ENCODE data around the gene MANEAL. TPM values are rescaled to one million over a fixed set of nuclear protein-coding genes. Genes with fewer than 3 reads are reported as not detected.

MANEAL gene
- total RNA-seq, 1 donor from 2014 or later = 0.24 TPM

DNA sequence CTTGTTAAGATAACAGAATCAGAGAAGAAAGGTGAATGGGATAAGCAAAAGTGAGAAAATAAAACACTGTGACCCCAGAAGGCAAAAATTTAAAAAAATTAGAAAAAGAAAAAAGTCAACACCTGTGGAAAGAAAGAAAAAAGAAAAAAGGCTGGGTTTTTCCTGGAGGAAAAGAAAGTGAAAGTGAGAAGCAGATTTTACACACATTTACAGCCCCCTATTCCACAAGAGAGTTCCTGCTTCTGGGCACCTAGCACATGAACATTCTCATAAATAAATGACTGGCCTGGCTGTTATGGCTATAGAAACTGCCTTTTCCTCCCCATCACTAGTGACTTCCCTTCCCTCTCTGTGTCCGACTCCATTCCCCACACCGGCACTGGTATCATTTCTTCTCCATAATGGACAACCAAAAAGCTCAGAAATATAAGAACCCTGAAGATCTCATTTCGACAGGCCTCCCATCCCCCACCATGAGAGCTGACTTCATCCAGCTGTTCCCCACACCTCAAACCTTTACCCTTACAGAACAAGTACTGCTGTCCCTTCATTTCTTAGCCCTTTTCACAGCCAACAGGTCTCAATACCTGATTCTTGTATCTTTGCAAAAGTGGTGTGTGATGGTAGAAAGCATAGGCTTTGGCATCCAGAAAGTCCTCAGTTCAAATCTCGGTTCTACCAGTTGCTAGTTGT is 53.1 kb downstream of the MANEAL start:
- Histone ChIP-seq H3K79me2 (ENCODE audit: low read depth) (peaks cover 62% of the 10 kb centered on the region), H3K9me3 (ENCODE audit: low read depth) (no peaks in the 10 kb centered on the region), H3K27ac (no peak overlapping the region), H4K20me1 (ENCODE audit: low read depth) (peaks cover 74% of the 10 kb centered on the region), H3F3A (ENCODE audit: low read depth) (no peaks in the 10 kb centered on the region), H3K4me1 (no peaks in the 10 kb centered on the region), H2AFZ (replicated peaks) (no peak overlapping the region), H3K27me3 (no peaks in the 10 kb centered on the region), H3K9ac (no peak overlapping the region), H3K36me3 (no peaks in the 10 kb centered on the region), H3K4me2 (no peak overlapping the region), H3K4me3 (no peak overlapping the region)
- DNase-seq (ENCODE audit: low spot score) = no peak
- Mint-ChIP-seq H3K4me3 (no peak overlapping the region), H3K36me3 (no peaks in the 10 kb centered on the region), H3K4me1 (no peaks in the 10 kb centered on the region), H3K27ac (no peak overlapping the region), H3K27me3 (ENCODE audit: insufficient read depth, low read depth) (no peaks in the 10 kb centered on the region), H3K9me3 (no peaks in the 10 kb centered on the region)
- TF ChIP-seq EZH2phosphoT487 (IDR thresholded peaks at IDR 0.05) (no peak), EZH2 (IDR thresholded peaks at IDR 0.05) (no peak), CTCF (IDR thresholded peaks at IDR 0.05) (no peak)

DNA sequence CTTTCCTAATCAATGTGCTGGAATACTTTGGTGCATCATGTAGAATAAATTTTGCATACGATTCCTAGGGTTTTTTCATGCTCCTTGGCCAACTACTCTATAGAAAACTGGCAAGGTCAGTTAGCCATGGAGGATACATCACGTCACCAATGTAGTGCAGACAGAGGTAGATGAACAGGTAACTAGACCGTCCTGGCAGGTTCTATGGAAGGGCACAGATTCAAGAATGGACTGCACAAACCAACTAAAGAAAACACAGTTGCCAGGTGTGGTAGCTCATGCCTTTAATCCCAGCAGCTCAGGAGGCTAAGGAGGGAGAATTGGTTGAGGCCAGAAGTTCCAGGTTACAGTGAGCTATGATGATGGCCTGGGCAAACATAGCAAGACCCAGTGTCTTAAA is 55.8 kb downstream of the MANEAL start:
- TF ChIP-seq CTCF (IDR thresholded peaks at IDR 0.05) (no peak), EZH2 (IDR thresholded peaks at IDR 0.05) (no peak), EZH2phosphoT487 (IDR thresholded peaks at IDR 0.05) (no peak)
- H4K20me1 ChIP-seq (ENCODE audit: low read depth) = peaks cover 71% of the 10 kb centered on the region

GRCh38 chr1:37850352-37850955 is 56.8 kb downstream of the MANEAL start:
- Histone ChIP-seq H3K4me3 (no peak overlapping the region), H2AFZ (replicated peaks) (no peak overlapping the region), H3K9ac (no peak overlapping the region), H3K4me1 (no peaks in the 10 kb centered on the region), H3K79me2 (ENCODE audit: low read depth) (peaks cover 84% of the 10 kb centered on the region), H3K27me3 (no peaks in the 10 kb centered on the region), H3K9me3 (ENCODE audit: low read depth) (no peaks in the 10 kb centered on the region), H4K20me1 (ENCODE audit: low read depth) (peaks cover 66% of the 10 kb centered on the region), H3F3A (ENCODE audit: low read depth) (no peaks in the 10 kb centered on the region), H3K4me2 (no peak overlapping the region), H3K27ac (no peak overlapping the region), H3K36me3 (no peaks in the 10 kb centered on the region)
- Mint-ChIP-seq H3K9me3 (no peaks in the 10 kb centered on the region), H3K27me3 (ENCODE audit: insufficient read depth, low read depth) (peaks cover 3% of the 10 kb centered on the region), H3K36me3 (peaks cover 6% of the 10 kb centered on the region), H3K4me3 (no peak overlapping the region), H3K27ac (no peak overlapping the region), H3K4me1 (peaks cover 7% of the 10 kb centered on the region)
- no peak for DNase-seq (ENCODE audit: low spot score)
- TF ChIP-seq EZH2phosphoT487 (IDR thresholded peaks at IDR 0.05) (no peak), EZH2 (IDR thresholded peaks at IDR 0.05) (no peak), CTCF (IDR thresholded peaks at IDR 0.05) (no peak)

More for the DNA sequence above, 55.8 kb downstream of the MANEAL start:
- Histone ChIP-seq H2AFZ (replicated peaks) (no peak overlapping the region), H3K27me3 (no peaks in the 10 kb centered on the region), H3K4me2 (no peak overlapping the region), H3K27ac (no peak overlapping the region), H3K4me1 (no peaks in the 10 kb centered on the region), H3K4me3 (no peak overlapping the region), H3F3A (ENCODE audit: low read depth) (no peaks in the 10 kb centered on the region), H3K79me2 (ENCODE audit: low read depth) (peaks cover 82% of the 10 kb centered on the region), H3K9ac (no peak overlapping the region), H3K36me3 (no peaks in the 10 kb centered on the region), H3K9me3 (ENCODE audit: low read depth) (no peaks in the 10 kb centered on the region)
- H3K4me3 Mint-ChIP-seq = no peak overlapping the region
- peaks cover 4% of the 10 kb centered on the region for H3K36me3 Mint-ChIP-seq
- H3K9me3 Mint-ChIP-seq = no peaks in the 10 kb centered on the region
- H3K27ac Mint-ChIP-seq = no peak overlapping the region
- peaks cover 3% of the 10 kb centered on the region for H3K4me1 Mint-ChIP-seq
- H3K27me3 Mint-ChIP-seq (ENCODE audit: insufficient read depth, low read depth) = peaks cover 3% of the 10 kb centered on the region
- DNase-seq (ENCODE audit: low spot score) = no peak

Other genes starting within 250 kb of the MANEAL start
- gene SNIP1, start 239.6 kb upstream of the MANEAL start, total RNA-seq (ENCODE audit: low replicate concordance) = 15.4 and 22.0 TPM in 2 replicates
- 30.3 and 36.5 TPM in 2 replicates for gene DNALI1, start 236.9 kb upstream of the MANEAL start, total RNA-seq (ENCODE audit: low replicate concordance)
- gene GNL2, start 197.9 kb upstream of the MANEAL start, total RNA-seq (ENCODE audit: low replicate concordance) = 48.9 and 67.1 TPM in 2 replicates
- gene RSPO1, start 159.0 kb upstream of the MANEAL start, total RNA-seq (ENCODE audit: low replicate concordance) = 0.67 and 0.93 TPM in 2 replicates
- gene CDCA8, start 101.3 kb upstream of the MANEAL start, total RNA-seq (ENCODE audit: low replicate concordance) = 49.3 and 65.0 TPM in 2 replicates
- gene EPHA10, start 28.7 kb upstream of the MANEAL start, total RNA-seq (ENCODE audit: low replicate concordance) = 0.53 TPM in 1 of 2 replicates, not detected in the other
- gene C1orf122, start 13.9 kb downstream of the MANEAL start, total RNA-seq (ENCODE audit: low replicate concordance) = 17.7 and 35.7 TPM in 2 replicates
- gene YRDC, start 14.4 kb downstream of the MANEAL start, total RNA-seq (ENCODE audit: low replicate concordance) = 12.9 and 17.4 TPM in 2 replicates
- gene MTF1, start 65.7 kb downstream of the MANEAL start, total RNA-seq (ENCODE audit: low replicate concordance) = 5.6 and 5.9 TPM in 2 replicates
- gene INPP5B, start 153.2 kb downstream of the MANEAL start, total RNA-seq (ENCODE audit: low replicate concordance) = 22.0 and 27.2 TPM in 2 replicates
- gene SF3A3, start 196.2 kb downstream of the MANEAL start, total RNA-seq (ENCODE audit: low replicate concordance) = 120 and 172 TPM in 2 replicates
- 8.1 and 21.5 TPM in 2 replicates for gene FHL3, start 211.7 kb downstream of the MANEAL start, total RNA-seq (ENCODE audit: low replicate concordance)
- 52.4 and 86.0 TPM in 2 replicates for gene UTP11, start 218.9 kb downstream of the MANEAL start, total RNA-seq (ENCODE audit: low replicate concordance)